ENCODE measurements around the gene CTU2.

CTU2 gene

DNA sequence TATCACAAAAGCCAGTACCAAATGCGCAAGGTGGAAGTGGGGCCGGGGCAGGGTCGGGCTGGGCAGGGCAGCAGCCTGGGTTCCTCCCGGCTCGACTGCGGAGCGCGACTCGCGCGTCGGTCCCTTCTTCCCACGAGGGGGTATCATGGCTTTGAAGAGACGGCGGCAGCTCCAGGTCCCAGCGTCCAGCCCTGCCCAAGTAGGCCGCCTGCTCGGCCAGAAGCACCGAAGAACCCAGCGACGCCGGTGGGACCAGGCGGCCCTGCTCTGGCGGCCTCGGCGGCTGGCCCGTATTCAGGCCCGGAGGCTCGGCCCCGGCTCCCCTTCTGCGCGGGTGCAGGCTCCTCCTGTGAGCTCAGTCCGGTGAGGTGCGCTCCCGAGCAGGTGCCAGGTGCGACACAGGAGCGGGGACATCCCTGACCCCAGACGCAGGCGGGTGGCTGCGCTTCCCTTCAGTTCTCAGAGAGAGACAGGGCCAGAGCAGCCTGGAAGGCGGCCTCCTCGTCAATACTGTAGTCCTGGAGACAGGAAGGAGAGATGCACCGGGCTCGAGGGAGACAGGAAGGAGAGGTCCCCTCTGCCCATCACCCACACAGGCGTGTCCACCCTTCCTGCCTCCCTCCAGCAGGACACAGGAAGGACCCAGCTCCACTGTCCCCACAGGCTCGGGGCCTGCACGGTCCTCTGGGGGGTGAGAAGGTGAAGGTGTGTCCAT is 9.0 kb upstream of the CTU2 start:
- DNase-seq (ENCODE audit: low read depth in 2 of 2), result no peak

DNA sequence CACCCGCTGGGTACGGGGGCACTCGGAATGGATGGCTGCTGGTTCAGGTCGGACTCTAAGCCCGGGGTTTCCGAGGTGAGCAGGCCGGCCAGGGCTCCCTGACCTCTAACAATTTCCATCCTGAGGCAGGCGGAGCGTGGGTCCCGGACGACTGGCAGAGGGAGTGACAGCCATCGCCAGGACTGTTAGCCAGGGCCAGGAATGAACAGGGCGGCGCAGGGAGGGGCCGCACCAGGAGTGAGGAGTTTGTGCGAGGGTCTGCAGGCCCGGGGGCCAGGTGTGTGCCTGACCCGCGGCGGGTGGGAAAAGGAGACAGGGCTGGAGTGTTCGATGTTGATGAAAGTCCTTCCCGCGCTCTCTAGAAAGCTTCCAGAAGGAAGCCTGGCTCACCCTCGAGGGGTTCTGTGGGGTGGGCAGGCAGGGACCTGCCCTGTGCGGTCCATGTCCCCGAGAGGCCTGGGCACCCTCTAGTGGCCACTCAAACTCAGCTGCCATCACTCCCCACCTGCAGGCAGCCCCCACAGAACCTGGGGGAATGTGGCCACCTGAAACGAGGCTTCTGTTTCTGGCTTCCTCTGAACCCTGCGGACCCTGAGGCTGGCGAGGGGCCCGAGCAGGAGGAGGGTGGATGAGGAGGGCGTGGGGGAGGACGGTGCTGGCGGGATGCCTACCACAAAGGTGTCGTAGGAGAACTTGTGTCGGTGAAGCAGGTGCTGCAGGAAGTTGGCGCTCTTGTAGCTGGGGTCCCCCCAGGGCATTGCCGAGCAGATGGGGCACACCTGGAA is 8.3 kb upstream of the CTU2 start:
- no peak for DNase-seq (ENCODE audit: low read depth in 2 of 2)

DNA sequence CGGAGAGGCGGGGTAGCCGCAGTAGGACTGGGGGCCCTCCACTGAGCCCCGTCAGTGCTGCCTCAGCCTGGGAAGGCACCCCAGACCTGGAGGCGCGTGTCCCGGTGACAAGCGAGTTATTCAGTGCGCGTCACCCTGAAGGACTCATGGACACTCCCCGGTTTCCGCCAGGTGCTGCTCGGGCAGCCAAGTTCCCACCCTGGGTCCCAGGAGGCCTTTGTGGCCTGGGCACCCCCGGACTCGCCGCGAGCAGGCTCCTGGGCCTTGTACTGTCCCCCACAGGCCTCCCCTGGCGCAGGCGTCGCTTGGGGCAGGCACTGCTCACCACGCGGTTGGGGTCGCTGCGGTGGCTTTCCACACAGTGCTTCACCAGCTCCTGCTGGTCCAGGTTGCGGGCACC is 7.7 kb upstream of the CTU2 start:
- DNase-seq (ENCODE audit: low read depth in 2 of 2), result no peak

DNA sequence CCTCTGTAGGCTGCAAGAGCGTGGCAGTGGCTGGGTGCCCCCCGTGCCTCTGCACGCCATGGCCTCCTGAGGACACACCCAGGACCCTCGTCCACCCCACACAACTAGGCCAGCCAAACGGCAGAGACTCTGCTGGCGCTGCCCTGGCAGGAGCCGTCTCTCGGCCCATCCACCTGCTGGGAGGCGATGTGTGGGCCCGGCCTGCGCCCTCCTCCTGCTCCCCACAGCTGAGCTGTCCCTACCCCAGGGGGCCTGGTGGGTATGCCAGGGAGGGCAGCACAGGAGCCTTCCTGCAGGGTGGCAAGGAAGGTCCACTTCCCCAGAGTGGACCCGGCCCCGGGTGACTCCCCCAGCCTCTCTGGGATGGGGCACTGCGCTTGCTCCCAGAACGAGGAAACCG is 7.1 kb upstream of the CTU2 start:
- no peak for DNase-seq (ENCODE audit: low read depth in 2 of 2)

DNA sequence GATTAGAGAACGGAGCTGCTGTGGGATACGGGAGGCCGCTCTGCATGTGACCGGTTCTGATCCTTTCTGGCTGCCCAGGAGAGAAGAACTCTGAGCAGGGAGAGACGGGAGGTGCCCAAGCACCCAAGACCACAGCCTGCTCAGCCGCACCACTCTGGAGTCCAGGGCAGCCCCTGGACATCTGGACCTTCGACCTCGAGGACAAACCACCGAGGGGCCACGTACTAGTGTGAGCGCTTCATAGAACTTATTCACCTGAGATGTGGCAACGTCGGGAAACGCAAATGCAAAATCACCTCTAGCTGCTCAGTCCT is 6.0 kb upstream of the CTU2 start:
- DNase-seq (ENCODE audit: low read depth in 2 of 2), result no peak

DNA sequence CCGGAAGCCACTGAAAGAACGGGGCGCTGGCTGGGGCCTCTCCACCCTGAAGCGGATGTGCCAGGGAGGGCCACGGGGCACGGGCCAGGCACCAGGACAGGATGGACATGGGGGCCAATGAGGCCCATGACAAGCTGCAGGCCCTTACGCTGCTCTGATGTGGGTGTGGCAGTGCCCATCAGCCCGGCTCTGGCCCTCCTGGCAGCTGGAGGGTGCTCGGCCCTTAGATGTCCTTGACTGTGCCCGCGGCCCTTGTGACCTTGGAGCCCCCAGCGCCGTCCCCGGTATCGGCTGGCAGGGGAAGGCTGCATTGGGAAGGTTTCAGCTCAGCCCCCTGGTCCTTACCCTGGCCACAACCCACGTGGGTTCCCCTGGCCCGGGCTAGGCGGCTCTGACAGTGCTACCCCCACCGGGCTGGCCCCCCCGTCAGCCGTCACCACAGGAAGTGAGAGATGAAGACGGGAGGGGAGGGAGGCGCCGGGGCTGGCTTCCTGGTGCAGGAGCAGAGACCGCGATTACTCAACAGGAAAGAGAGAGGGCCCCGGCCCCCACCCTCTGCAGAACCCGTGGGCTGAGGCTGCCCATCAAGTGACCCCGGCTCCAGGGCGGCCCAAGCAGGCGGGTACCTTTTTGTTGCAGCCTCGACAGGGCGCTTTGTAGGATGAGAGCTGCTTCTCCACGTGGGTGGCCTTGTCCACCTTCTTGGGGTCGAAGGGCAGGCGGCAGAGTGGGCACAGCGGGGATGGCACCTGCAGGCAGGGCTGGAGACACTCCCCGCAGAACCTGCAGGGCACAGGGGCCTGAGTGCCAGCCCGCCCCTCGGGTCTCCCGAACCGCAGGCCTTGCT is 5.4 kb upstream of the CTU2 start:
- DNase-seq (ENCODE audit: low read depth in 2 of 2), result peak; percentile 36

DNA sequence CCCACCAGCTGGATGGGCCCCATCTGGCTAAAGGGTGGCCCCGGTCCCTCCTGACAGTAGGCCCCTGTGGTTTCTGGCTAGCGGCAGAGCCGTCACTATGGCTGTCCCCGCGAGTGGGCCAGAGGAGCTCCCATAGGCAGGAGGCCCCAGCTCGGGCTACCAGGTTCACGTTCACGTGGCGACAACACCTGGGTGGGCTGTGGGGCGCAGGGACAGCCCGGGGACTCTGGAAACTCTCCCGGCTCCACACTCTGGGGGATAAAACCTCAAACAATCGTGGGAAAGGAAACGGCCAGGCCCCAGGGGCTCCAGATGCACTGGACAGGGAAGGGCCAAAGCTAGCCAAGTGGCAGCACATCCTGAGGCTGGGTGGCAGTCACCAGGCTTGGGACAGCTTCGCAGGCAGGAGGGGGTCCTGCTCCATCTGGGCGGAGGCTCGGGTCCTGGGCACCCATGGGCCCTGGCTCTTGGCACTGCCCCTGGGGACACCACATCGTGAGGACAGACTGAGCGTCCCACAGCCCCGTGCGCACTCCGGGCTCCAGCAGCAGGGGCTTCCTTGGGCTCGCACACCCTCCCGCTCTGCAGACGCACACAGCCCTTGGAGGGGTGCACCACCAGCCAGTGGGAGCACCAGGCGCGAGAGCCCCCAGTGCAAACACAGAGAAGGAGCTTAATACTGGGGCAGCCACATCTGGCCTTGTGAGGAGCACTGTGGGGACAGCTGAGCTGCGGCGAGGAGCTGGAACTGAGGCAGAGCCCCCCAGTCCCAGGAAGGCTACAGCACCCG is 4.5 kb upstream of the CTU2 start:
- DNase-seq (ENCODE audit: low read depth in 2 of 2), result no peak

DNA sequence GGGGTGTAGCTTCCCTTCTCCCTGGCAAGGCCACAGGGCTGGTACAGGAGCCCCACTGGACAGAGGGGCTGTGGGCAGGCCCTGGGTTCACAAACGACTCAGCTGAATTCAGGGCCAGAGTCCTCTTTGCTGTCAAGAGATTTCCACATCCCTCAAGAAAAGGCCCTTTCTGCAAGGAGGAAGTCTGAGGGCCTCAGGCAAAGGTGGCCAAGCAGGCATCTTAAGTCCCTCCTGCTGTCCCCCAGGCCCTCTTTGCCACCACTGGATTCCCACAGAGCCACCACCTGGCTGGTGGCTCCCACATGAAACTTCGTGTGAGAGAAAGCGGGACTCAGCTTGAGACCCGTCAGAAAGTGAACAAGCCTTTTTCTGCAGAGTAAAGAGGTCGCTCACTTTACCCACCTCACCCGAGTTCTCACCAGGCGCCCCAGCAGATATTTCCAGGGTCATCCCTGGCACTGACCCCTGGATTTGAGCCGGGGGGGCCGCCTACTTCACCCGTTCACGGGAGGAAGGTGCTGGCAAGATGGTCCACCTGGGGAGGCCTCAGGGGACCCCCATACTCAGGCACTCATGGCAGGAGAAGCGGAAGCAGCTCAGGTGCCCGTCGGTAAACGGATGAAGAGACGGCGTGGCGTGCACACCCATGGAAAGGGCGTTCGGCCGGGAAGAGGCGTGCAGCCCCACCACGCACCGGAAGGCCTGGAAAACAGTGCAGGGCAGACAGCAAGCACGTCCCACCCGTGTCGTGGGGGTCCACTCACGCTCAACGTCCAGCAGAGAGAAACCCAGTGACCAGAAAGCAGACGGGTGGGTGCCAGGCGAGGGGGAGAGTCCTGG is 3.7 kb upstream of the CTU2 start:
- no peak for DNase-seq (ENCODE audit: low read depth in 2 of 2)

DNA sequence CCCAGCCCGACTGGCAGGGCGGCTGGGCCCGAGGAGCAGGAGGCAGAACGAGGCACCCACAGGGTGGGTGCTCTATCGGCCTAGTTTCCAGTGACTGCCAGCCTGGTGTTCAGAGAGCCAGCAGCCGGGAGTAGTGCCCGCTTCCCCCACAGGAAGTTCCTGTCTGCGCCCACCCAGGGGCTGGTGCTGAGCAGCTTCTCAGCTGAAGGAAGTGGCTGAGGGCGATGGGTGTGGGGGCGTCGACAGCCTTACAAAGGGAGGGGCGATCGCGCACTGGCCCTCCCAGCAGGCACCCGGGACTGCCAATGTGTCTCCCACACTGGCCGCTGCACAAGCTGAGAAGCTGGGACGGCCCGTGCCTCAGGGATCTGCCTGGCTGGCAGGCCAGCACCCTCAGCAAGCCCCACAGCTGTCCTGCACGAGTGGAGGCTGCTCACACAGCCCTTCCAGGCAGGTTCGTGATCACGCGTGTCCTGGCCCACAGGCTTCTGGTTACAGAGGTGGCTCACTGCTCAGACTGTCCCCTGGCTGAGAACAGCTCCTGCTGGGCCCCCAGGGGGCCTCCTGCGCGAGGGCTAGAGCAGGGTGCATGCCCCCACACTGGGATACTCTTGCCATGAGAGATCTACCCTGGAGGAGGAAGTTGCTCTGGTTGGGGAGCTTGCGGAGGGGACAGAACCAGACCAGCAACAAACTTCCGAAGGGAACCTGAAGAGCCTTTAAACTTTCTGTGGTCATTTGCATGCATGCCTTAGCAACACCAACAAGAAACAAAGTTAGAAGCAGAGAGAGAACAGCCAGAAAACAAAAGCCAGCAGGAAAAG is 2.6 kb upstream of the CTU2 start:
- DNase-seq (ENCODE audit: low read depth in 2 of 2), result no peak

DNA sequence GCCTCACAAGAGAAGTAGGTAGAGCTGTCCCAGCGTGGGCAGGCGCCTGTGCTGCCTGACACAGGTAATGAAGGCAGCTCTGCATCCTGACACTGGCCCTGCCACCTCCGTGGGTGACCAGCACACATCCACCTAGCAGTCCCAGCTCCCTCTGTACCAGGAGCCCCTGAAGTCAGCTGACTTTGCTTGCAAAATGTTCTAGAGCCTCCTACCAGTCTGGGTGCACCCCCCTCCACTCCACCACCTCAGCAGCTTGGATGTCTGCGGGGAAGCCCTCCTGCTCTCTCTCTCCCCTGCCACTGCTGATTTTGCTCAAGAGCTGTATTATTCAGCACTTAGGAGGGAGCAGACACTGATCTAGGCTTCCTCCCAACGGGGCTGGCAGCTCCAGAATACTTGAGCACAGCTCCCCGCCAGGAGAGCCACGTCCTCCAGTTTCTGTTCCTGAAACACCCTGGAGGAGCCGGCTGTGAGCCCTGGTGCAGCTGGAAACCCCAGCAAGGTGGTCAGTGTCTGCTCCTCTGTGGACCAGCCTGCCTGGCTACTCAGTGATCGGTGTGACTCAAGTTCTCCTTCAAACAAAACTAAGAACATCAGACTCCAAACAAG is 1.1 kb upstream of the CTU2 start:
- DNase-seq (ENCODE audit: low read depth in 2 of 2), result no peak

DNA sequence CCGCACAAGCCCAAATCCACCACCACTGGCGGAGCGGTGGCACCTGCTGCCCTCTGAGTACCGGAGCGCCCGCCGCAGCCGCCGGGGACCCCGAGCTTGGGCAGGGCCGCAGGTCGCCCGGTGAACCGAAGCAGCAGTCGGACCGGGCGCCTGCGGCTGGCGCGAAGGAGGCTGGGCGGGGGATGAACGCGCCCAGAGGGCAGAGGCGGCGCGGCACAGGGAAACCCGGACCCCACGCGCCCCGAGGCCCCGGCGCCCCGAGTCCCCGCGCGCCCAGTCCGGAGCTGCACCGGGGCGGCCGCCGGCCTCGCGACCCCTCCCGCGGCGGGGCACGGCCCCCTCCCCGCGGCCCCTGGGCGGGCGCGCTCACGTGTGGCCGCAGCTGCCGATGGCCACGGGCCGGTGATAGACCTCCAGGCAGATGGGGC is 488 bp upstream of the CTU2 start:
- no peak for DNase-seq (ENCODE audit: low read depth in 2 of 2)

DNA sequence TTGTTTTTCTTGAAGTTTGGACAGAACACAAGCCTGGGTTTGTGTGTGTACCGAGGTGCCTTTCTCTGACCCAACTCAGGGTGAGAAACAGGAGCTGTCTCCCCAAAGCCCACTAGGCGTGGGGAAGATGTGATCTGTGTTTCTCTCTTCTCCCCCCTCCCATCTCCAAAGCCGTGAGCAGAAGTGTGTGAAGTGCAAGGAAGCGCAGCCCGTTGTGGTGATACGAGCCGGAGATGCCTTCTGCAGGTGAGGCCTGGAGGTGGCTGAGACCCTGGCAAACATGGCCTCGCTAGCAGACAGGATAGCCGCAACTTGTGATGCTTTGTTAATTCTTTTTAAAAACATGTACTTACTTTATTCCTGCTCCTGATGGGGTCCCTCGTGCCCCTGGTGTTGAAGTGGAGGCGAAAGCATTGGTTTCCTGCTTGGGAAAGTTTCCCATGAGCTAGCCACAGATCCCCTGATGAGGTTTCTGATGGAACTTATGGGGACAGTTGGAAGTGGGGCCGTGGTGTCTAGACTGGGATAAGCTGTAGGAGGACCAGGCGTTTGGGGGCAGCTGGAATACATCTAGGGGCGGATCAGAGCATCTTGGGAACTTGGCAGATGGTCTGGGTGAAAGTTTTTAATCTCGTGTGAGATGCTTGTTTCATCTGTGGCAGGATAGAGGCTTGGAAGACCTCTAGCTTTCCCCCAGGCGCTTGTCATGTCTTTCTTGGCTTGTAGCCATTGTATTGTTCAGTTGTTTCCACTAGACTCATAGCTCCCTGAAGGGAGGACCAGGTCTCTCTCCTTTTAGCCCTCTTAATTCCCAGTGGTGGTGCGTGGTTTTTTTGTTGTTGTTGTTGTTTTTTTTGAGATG is 893 bp downstream of the CTU2 start:
- DNase-seq (ENCODE audit: low read depth in 2 of 2), result no peak

DNA sequence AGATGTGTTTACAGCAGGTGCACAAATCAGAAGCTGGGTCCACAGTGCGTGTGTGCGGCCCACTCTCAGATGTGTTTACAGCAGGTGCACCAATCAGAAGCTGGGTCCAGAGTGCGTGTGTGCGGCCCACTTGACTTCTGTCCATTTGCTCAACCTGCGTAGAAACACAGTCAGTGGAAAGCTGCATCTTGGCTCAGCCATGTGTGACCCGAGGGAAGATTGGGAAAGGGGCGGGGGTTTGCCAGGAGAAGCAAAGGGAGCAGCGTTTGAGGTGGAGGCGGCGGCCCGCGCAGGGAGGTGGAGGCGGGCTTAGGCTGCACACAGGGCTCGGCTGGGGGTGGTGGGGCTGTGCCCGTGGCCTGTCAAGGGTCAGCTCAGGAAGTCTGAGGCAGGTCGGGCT is 4.3 kb downstream of the CTU2 start:
- no peak for DNase-seq (ENCODE audit: low read depth in 2 of 2)

DNA sequence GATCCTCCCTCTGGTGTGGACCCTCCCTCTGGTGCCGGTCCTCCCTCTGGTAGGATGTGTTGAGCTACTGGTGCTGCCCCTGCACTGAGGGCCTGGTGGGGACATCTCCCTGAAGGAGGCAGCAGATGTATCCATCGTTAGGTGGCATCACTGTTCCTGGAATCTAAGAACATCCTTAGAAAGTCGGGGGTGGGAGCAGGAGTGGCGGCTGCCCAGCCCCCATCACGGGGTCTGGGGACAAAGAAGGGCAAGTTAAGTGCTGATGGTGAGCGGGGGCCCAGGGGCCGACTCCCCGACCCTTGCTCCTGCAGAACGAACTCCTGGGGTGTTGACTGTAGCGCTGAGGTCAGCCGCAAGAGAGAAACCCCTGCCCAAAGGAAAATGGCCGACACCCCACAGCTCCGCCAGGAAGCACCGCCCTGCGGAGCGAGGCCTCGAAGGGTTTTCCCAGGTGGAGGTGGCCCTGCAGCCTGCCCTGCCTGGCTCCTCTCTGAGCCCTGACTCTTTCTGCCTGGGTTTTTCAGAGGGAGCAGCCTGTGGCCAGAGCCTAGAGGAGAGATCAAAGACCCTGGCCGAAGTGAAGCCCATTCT is 5.5 kb downstream of the CTU2 start:
- DNase-seq (ENCODE audit: low read depth in 2 of 2), result no peak

DNA sequence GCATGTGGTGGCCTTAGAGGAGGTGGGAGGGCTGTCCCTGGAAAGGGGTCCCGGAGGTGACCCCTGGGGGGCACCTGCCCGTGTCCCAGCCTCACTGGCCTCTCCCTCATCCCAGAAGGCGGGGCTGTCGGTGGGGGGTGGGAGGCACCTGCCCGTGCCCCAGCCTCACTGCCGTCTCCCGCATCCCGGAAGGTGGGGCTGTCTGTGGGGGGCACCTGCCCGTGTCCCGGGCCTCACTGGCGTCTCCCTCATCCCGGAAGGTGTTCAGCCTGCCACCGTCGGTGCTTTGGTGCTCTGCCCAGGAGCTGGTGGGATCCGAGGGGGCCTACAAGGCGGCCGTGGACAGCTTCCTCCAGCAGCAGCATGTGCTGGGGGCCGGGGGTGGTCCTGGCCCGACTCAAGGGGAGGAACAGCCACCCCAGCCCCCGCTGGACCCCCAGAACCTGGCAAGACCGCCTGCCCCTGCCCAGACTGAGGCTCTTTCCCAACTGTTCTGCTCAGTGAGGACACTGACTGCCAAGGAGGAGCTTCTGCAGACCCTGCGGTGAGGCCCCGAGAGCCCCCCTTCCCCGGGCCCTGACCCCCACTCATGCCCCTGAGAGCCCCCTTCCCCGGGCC is 6.2 kb downstream of the CTU2 start:
- DNase-seq (ENCODE audit: low read depth in 2 of 2), result no peak

DNA sequence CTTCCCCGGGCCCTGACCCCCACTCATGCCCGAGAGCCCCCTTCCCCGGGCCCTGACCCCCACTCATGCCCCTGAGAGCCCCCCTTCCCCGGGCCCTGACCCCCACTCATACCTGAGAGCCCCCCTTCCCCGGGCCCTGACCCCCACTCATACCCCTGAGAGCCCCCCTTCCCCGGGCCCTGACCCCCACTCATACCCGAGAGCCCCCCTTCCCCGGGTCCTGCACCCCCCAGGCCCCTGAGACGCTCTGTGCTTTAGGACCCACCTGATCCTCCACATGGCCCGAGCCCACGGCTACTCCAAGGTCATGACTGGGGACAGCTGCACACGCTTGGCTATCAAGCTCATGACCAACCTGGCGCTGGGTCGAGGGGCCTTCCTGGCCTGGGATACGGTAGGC is 6.8 kb downstream of the CTU2 start:
- DNase-seq (ENCODE audit: low read depth in 2 of 2), result no peak

DNA sequence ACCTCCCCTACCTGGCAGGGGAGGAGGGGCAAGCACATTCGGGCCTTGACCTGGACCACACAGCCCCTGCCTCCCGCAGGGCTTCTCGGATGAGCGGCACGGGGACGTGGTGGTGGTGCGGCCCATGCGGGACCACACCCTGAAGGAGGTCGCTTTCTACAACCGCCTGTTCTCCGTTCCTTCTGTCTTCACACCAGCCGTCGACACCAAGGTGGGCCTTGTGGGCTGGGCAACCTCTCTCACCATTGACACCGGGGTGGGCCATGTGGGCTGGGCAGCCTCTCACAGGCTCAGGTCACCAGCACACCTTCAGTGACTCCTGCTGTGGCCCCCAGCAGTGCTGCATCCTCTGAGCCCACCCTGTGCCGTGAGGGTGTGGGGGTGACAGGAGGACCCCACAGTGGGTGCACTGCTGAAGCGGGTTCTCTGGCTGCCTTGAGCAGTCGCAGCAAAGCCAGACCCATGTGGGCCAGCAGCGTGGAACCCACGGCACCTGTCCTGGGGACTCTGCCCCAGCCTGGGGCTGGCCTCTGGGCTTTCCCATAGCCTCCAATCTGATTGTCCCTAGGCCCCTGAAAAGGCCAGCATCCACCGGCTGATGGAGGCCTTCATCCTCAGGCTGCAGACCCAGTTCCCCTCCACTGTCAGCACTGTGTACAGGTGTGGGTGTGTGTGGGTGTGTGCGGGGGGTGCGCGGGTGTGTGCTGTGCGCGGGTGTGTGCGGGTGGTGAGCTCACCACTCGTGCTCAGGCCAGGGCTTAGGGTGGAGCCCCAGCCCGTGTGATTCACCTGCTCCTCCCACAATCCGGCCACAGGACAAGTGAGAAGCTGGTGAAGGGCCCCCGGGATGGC is 7.5 kb downstream of the CTU2 start:
- no peak for DNase-seq (ENCODE audit: low read depth in 2 of 2)

All from fibroblast of skin of left quadriceps (primary cell).